Stimulated activated naive CD8-positive, alpha-beta T cell treated with anti-CD3 and anti-CD28 coated beads, Interleukin-15, amount 100 ng/mL, for 72 hours (primary cell): ENCODE measurements around the gene ASB16.

Experiments
- ATAC-seq: fragments of 150-1000 bp; cut with Tn5 transposase; 2 replicates; pipeline ENCODE4 v1.10.0; 2021; ENCODE audit warnings: mild to moderate bottlenecking, moderate library complexity
- DNase-seq, 2 donors: peaks; one replicate each; pipeline ENCODE4 v3.0.0; 2021 to 2022
- H3K27ac Mint-ChIP-seq, 2 donors: one replicate each; pipeline ENCODE4 v1.8.0; 2022; ENCODE audit warnings: mild to moderate bottlenecking in 2 of 2, mixed read lengths in 2 of 2, moderate library complexity in 2 of 2
- H3K27me3 Mint-ChIP-seq: one replicate; pipeline ENCODE4 v1.8.0; 2022; ENCODE audit warnings: mixed read lengths
- H3K4me1 Mint-ChIP-seq: one replicate; pipeline ENCODE4 v1.8.0; 2022; ENCODE audit warnings: mild to moderate bottlenecking, mixed read lengths
- H3K4me3 Mint-ChIP-seq, 2 donors: one replicate each; pipeline ENCODE4 v1.8.0; 2022; ENCODE audit warnings: mild to moderate bottlenecking in 2 of 2, mixed read lengths in 2 of 2, moderate library complexity in 1 of 2
- H3K9me3 Mint-ChIP-seq, 2 donors: one replicate each; pipeline ENCODE4 v1.8.0; 2022; ENCODE audit warnings: mixed read lengths in 2 of 2

ASB16 gene

DNA sequence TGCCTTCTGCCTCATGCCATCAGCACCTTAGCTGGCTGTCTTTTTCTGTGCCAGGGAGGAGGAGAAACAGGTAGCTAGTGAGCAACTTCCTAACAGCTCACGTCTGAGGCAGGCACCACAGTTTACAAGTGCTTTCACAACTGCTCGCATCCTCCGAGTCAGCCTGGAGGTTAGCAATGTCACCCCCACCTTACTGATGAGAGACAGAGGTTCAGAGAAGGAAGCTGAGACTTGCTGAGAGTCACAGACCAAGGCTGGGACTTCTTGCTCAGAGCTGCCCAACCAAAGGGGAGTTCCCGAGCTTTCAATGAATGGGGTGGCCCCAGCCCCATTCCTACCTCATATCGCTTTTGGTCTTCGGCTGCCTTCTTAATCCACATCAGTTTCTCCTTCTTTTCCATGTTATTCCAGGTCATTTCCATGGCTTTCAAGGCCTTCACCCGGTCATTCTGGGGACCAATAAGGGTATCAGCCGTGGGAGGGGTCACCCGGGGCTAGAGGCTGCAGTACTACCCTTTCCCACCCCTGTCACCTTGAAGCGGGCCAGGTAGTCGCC lies 39.4 kb downstream of the ASB16 start:
- Mint-ChIP-seq H3K27ac (peak overlapping the region; percentile 93 to 98), H3K27me3 (no peaks in the 10 kb centered on the region), H3K4me1 (peaks cover 74% of the 10 kb centered on the region), H3K9me3 (peaks cover 0 to 6% of the 10 kb centered on the region in 2 donors), H3K4me3 (peak overlapping the region; percentile 87)
- DNase-seq = peak; percentile 34 to 77
- ATAC-seq = peak; percentile 83

DNA sequence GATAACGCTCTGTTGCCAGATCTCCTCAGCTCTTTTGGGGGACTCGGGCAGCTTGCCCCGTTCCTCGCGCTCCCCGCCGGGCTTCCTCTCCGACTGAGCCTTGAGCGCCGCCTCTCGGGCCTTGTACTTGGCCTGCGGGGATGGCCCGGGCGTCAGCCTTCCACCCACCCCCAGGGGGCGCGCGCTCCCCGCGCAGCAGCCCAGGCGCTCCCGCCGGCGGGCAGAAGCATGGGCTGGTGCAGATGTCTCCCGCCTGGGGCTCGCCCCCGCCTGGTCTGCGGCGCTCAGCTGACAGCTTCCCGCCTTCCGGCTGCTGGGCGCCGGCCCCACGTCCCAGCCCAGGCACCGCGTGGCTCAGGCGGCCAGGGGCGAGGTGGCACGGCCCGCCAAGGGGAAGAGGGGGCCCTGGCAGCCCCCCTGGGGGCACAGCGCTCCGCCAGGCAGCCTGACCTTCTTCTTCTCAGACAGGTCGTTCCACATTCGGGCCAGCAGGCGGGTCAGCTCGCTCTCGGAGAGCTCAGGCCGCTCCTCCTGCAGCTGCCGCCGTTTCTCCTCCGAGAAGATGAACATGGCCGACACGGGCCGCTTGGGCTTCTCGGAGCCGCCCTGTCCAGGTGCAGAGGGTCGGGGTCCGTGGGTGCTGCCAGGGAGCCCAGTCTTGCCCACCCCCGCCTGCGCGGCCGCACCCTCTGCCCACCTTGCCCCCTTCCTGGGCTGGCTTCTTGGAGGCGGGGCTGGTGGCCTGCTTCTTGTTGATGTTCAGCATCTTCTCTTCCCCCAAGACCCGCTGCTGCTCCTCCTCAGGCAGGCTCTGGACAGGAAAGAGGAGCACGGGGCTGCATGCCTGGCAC lies 40.1 kb downstream of the ASB16 start:
- Mint-ChIP-seq H3K27me3 (no peaks in the 10 kb centered on the region), H3K9me3 (peaks cover 0 to 6% of the 10 kb centered on the region in 2 donors), H3K4me1 (peaks cover 82% of the 10 kb centered on the region), H3K27ac (peak overlapping the region; percentile 93 to 98), H3K4me3 (peak overlapping the region; percentile 87)
- ATAC-seq = peak; percentile 92
- DNase-seq = peak; percentile 96 to 98

DNA sequence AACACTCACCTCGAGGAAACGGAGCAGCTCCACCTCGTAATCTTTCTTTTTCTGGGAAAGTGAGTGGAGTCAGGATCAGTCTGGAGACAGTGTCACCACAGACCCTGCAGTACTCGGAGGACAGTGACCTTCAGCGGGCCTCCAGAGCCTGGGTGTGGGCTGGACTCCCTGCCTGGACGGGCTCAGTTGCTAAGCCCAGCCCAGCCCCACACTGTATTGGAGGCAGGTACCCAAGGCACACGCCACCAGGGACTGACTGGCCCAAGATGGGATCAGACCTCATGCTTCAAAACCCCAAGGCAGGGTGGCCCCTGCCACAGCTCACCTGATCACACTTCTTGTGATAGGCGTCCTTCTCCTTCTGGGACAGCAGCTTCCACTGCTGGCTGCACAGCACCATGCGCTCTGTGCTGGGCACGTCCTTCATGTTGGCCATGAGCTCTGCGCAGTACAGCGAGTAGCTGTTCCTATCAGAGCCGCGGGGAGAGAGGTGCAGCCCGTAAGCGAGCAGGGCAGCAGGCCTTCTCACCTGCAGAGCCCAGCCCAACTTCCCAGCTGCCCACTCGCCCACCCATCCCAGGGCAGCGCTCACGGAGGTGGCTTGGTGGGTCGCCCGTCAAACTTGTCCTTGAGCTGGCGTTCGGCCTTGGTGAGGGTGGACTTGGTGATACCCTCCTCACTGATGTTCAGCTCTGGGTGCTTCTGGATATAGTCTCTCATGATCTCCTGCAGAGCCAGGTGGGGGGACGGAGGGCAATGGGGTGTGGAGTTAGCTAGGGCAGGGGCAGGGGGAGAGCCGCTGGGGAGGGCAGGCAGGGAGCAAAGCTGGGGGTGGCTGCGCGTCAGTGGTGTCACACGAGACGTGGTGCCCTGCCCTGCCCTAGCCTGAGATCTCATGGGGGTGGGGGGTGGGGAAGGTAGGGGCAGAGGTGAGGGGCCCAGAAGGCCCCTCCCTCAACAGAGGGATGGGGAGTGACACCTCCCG lies 41.1 kb downstream of the ASB16 start:
- Mint-ChIP-seq H3K4me3 (peak overlapping the region; percentile 49 to 64), H3K9me3 (peaks cover 0 to 6% of the 10 kb centered on the region in 2 donors), H3K27me3 (no peaks in the 10 kb centered on the region), H3K27ac (peak overlapping the region; percentile 31 to 33), H3K4me1 (peaks cover 92% of the 10 kb centered on the region)
- no peak for ATAC-seq
- no peak for DNase-seq

DNA sequence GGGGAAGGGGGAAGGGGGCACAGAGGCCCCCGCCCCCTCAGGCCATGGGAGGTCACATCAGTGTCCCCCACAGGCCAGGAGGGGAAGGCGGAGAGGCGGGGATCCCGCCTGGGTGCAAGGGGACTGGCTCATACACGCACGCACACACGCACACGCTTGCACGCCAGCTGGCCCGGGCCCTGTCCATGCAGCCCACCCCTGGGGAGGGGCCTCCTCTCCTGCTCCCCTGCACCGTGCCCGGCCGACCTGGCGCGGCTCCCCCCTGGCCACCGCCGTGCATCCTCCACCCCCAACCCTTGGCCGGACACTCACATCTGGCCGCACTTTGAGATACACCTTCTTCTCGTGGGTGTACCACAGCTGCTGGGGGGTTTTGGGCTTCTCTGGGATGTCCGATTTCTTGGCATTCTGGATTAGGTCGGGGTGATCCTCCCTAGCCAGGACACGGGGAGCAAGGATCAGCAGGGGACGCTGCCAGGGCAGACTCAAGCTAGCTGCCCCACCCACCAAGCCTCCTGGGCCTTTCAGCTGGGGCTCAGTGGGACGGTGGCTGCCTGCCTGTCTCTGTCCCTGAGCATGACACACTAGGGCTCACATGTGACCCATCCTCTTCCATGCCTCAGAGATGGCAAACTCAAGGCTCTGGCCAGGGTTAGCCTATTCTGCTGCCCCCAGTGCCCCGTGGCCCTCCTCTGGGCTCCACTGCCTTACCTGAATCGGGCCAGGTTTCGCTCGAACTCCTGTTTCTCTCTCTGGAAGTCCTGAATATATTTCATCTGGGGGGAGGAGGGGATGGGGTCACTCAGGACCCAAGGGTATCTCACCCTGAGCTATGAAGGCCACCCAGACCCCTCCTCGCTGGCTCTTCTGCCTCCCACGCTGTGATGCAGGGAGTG lies 42.3 kb downstream of the ASB16 start:
- peaks cover 96% of the 10 kb centered on the region for H3K4me1 Mint-ChIP-seq
- ATAC-seq (no peak), DNase-seq (no peak)
- no peaks in the 10 kb centered on the region for H3K27me3 Mint-ChIP-seq
- H3K9me3 Mint-ChIP-seq = peaks cover 0 to 6% of the 10 kb centered on the region in 2 donors
- peak overlapping the region in 1 of 2 donors; percentile 64 for H3K4me3 Mint-ChIP-seq
- peak overlapping the region in 1 of 2 donors; percentile 77 for H3K27ac Mint-ChIP-seq

DNA sequence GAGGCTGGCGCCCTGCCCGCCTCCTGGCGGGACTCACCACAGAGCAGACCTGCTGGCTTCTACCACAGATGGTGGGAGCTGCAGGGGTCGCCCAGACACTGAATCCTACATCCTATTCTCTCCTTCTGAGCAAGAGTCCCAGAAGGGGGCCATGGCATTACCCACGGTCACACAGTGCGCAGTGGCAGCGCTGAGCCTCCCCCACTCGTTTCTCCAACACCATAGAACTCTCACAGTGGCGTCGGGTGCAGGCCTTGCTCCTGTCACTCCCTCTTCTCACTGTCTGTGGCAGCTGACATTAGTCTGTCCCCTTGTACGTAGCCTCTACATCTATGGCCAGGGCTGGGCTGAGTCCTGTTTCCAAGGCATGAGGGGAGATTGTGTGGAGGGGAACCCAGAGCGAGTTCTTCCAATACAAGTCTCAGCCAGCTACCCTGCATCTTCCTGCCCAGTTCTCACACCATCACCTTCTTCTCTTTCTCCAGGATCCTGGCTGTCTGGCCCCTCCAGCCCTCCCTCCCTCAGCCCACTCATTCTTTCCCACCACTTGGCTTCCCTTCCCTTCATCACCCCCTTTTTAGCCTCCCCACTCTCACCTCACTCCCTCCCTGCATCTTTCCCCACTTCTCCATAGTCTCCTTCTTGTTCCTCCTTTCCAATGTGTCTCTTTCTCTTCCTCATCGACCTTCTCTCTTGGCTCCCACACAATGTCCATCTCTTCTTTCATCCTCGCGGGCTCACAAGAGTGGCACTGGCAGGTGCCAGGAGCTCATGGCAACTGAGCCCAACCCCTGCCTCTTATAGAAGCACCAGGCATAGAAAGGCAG lies 43.1 kb downstream of the ASB16 start:
- no peaks in the 10 kb centered on the region for H3K27me3 Mint-ChIP-seq
- H3K27ac Mint-ChIP-seq = peak overlapping the region; percentile 77 to 92
- H3K4me3 Mint-ChIP-seq = peak overlapping the region; percentile 23 to 64
- H3K9me3 Mint-ChIP-seq = peaks cover 0 to 6% of the 10 kb centered on the region in 2 donors
- ATAC-seq (no peak), DNase-seq (no peak)
- H3K4me1 Mint-ChIP-seq = peaks cover 90% of the 10 kb centered on the region

DNA sequence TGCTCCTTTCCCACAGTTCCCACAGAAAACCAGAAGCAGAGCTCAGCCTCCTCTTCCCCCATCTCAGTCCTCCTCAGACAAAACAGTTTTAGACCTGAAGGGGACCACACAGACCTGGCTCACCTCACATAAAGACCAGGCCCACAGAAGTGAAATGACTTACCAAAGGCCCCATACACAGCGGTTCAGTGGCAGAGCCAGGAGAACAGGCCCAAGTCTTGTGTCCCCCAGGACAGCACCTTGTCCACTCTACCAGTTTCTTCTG lies 43.7 kb downstream of the ASB16 start:
- ATAC-seq (no peak), DNase-seq (no peak)
- H3K9me3 Mint-ChIP-seq = peaks cover 0 to 6% of the 10 kb centered on the region in 2 donors
- H3K4me1 Mint-ChIP-seq = peaks cover 85% of the 10 kb centered on the region
- peak overlapping the region in 1 of 2 donors; percentile 92 for H3K27ac Mint-ChIP-seq
- H3K4me3 Mint-ChIP-seq = peak overlapping the region; percentile 23 to 55
- H3K27me3 Mint-ChIP-seq = no peaks in the 10 kb centered on the region

DNA sequence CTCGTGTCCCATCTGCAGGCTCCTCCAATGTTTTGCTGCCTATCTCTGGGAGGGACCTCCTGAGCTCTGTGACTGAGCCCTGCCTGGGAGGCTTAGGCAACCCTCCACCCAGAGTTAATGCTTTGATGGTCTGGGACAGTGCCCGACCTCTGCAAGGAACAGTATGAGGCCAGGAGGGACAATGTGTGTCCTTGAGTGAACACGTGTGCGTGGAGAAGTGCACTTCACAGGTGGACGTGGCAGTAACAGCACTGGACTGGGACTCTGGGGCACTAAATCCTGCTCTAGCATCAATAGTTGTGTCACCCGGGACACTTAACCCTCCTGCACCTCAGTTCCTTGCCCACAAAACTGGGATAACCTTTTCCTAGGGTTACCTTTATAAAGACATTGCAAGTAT lies 44.4 kb downstream of the ASB16 start:
- no peak for ATAC-seq
- H3K9me3 Mint-ChIP-seq = peaks cover 0 to 6% of the 10 kb centered on the region in 2 donors
- peak overlapping the region; percentile 68 to 78 for H3K27ac Mint-ChIP-seq
- H3K4me3 Mint-ChIP-seq = peak overlapping the region; percentile 91 to 96
- DNase-seq = no peak
- H3K4me1 Mint-ChIP-seq = peaks cover 77% of the 10 kb centered on the region
- H3K27me3 Mint-ChIP-seq = no peaks in the 10 kb centered on the region

DNA sequence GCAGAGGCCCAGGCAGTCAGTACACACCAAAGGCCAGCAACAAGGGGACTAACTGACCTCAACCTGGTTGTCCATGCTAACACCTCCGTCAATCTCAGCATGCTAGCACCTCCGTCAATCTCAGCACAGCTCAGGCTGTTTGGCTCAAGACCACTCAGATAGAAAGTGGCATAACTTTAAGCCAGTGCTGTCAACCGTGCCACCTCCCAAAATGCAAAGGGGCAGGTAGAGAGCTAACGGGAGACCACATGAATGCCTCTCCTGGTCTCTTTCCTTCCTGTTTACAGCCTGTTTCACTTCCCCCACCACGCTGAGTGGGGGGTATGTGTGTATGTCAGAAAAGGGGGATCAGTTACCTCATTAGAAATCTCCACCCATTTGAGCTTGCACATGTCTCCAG lies 45.7 kb downstream of the ASB16 start:
- H3K4me1 Mint-ChIP-seq = peaks cover 65% of the 10 kb centered on the region
- H3K27me3 Mint-ChIP-seq = no peaks in the 10 kb centered on the region
- H3K9me3 Mint-ChIP-seq = peaks cover 0 to 6% of the 10 kb centered on the region in 2 donors
- H3K27ac Mint-ChIP-seq = peak overlapping the region; percentile 75 to 90
- DNase-seq = peak in 1 of 2 donors; percentile 51
- peak overlapping the region; percentile 91 to 96 for H3K4me3 Mint-ChIP-seq
- ATAC-seq = peak; percentile 14

DNA sequence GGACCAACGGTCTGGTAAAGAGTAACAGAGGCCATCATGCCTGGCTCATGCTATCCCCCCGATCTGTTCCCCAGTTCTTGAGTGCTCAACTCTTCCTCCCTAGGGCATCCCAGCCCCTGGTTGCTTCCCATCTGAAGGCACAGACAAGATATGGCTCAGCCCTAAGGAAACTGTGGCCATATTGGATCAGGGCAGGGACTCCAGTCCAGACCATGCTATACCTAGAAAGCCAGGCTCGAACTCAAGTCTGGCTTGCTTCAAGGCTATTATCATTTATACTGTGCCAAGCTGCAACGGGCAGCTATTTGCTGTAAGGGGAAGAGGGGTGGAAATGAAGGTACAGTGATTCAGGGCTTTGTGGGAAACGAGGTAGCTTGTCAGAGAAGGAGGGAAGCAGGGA lies 46.2 kb downstream of the ASB16 start:
- ATAC-seq = no peak
- Mint-ChIP-seq H3K9me3 (peaks cover 0 to 6% of the 10 kb centered on the region in 2 donors), H3K4me1 (peaks cover 59% of the 10 kb centered on the region), H3K4me3 (peak overlapping the region; percentile 91 to 96), H3K27me3 (no peaks in the 10 kb centered on the region), H3K27ac (peak overlapping the region; percentile 75 to 95)
- no peak for DNase-seq

DNA sequence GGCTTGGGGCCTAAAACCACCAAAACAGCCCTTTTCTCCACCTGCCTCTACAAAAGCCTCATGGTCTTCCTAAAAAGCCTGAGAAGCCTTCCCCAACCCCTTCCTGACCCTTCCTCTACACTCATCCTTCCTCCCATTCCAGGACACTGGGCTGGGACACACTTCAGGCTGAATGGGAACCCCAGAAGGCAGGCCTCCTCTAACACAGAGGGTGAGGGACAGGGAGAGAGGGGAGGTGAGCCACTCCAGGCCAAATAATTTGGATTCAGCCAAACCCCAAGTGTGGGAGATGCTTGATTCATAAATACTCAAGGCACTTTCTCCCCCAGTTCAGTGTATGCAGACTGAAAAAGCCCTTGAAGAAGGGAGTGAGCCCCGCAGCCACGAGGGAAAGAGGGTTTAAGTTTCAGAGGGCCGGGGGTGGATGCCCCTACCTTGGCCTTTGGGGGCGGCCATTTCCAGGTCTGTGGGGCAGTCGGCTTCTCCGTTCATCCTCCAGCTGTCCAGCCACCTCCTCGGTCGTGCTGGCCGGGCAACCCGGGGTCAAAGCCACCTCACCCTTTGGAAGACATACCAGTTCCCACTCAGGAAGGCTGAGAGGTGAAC lies 47.3 kb downstream of the ASB16 start:
- peak overlapping the region; percentile 91 to 96 for H3K4me3 Mint-ChIP-seq
- H3K4me1 Mint-ChIP-seq = peaks cover 56% of the 10 kb centered on the region
- DNase-seq (peak in 1 of 2 donors; percentile 52), ATAC-seq (no peak)
- peaks cover 0 to 6% of the 10 kb centered on the region in 2 donors for H3K9me3 Mint-ChIP-seq
- H3K27ac Mint-ChIP-seq = peak overlapping the region; percentile 88 to 97
- no peaks in the 10 kb centered on the region for H3K27me3 Mint-ChIP-seq

DNA sequence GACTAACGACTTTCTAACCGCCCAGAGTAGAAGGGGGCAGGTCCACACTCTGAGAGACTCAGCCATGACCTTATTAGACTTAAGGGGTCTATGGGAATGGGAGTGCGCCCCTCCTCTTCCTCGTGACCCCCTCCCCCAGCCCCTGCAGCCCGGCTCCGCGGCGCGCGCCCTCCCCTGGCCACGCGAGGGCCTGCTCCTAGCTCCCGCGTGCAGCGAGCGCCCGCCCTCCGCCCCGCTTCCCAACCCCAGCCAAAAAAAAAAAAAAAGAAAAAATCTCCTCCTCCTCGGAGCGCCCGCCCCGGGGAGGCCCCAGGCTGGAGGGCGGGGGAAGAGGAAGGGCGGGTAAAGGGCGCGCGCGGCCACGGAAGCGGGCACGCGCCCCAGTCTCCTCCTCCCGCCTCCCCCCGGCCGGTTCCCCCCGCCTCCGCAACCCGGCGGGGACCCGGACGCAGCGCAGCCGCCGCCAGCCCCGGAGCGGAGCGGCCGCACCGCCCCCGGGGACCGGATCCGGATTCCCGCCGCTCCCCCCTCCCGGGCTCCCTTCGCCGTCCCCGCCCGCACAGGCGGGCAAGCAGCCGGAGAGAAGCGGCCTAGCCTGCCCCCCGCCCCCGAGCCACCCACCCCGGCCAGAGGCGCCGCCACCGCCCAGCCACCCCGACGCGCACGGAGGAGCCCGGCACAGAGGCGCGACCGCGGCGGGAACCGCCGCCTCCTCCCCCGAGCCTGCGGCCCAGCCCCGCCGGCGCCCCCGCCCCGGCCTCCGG lies 48.0 kb downstream of the ASB16 start:
- peak overlapping the region; percentile 88 to 97 for H3K27ac Mint-ChIP-seq
- H3K27me3 Mint-ChIP-seq = no peaks in the 10 kb centered on the region
- DNase-seq (peak; percentile 91 to 93), ATAC-seq (peak; percentile 59)
- peaks cover 0 to 6% of the 10 kb centered on the region in 2 donors for H3K9me3 Mint-ChIP-seq
- peak overlapping the region; percentile 91 to 96 for H3K4me3 Mint-ChIP-seq
- peaks cover 51% of the 10 kb centered on the region for H3K4me1 Mint-ChIP-seq

DNA sequence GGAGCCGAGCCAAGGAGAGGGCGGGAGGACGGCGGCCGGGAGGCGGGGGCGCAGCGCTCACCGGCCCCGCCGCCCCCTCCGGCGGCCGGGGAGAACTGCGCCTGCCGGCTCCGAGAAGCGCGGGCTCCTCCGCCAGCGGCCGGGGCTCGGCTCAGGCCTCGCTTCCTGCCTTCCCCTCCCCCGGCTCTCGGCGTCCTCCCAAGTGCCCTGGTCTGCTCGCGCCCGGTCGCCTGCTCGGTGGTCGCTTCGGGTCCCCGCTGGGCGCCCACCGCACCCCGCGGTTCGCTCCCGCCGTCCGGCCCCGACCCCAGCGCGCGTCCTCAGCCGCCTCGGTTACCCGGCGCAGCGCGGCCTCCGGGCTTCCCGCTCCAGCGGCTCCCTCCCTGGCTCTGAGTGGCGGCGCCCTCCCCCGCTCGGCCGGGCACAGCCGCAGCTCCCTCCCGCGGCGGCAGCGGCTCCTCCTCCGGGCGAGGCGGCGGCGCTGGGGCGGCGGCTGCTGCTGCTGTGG lies 48.7 kb downstream of the ASB16 start:
- peaks cover 44% of the 10 kb centered on the region for H3K4me1 Mint-ChIP-seq
- DNase-seq = peak; percentile 83 to 87
- no peaks in the 10 kb centered on the region for H3K27me3 Mint-ChIP-seq
- peak overlapping the region; percentile 22 to 48 for H3K4me3 Mint-ChIP-seq
- peak; percentile 64 for ATAC-seq
- H3K9me3 Mint-ChIP-seq = no peaks in the 10 kb centered on the region
- no peak overlapping the region for H3K27ac Mint-ChIP-seq
